ENCODE data around the gene ATP1B2. TPM values are rescaled to one million over a fixed set of nuclear protein-coding genes. Genes with fewer than 3 reads are reported as not detected.

ATP1B2 gene, protein sequence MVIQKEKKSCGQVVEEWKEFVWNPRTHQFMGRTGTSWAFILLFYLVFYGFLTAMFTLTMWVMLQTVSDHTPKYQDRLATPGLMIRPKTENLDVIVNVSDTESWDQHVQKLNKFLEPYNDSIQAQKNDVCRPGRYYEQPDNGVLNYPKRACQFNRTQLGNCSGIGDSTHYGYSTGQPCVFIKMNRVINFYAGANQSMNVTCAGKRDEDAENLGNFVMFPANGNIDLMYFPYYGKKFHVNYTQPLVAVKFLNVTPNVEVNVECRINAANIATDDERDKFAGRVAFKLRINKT
- total RNA-seq, result under 1 TPM in 2 of 5 donors, not detected in 3; 0.45 to 0.55 TPM
- under 1 TPM; 0.12 to 0.90 (median 0.76) TPM for polyA plus RNA-seq
- long read RNA-seq, donor 1, partial matches to known transcripts, result 0 of 3 reads
- long read RNA-seq, donor 1, other reads (novel, unspliced or antisense), result 0 of 3 reads
- long read RNA-seq, donor 2, partial matches to known transcripts, result 0 of 2 reads
- long read RNA-seq, donor 2, other reads (novel, unspliced or antisense), result 0 of 2 reads
- long read RNA-seq, donor 3, partial matches to known transcripts, result 0 of 2 reads
- long read RNA-seq, donor 3, other reads (novel, unspliced or antisense), result 0 of 2 reads
- long read RNA-seq, donor 4, result 0 reads
- long read RNA-seq, donor 5, partial matches to known transcripts, result 0 of 2 reads
- long read RNA-seq, donor 5, other reads (novel, unspliced or antisense), result 0 of 2 reads
- long read RNA-seq, donor 6, partial matches to known transcripts, result 0 of 3 reads
- long read RNA-seq, donor 6, other reads (novel, unspliced or antisense), result 0 of 3 reads
- long read RNA-seq, donor 7, partial matches to known transcripts, result 0 of 1 reads
- long read RNA-seq, donor 7, other reads (novel, unspliced or antisense), result 0 of 1 reads
- long read RNA-seq, donor 8, result 0 reads
- long read RNA-seq, donor 9, partial matches to known transcripts, result 10 of 13 reads
- long read RNA-seq, donor 9, other reads (novel, unspliced or antisense), result 0 of 13 reads
- long read RNA-seq, donor 10, partial matches to known transcripts, result 0 of 1 reads
- long read RNA-seq, donor 10, other reads (novel, unspliced or antisense), result 0 of 1 reads

DNA sequence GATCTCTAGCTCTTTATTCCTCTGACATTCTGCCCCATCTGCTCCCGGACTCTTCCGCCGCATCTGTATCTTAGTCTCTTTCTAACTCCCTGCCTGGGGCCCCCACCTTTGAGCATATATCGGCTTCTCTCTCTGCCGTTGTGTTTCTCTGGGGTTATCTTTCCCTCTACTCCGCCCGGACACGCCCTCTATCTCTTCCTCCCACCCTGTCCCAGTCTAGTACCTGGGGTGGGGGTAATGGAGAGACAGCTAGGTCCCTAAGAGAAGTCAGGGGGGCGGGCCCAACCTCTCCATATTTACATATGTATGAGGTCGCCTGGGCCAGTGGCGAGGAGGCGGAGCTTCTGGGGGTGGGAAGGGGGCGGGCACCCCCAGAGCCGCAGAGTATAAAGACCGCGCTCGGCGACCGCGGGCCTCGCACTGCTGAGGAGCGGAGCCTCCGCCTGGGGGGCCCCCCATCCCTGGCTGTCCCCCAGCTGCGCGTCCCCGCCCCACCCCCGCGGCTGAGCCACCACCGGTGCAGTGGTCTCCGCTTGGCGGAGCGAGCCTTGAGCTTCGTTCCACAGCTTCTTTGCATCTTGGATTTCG lies at the start of gene ATP1B2:
Gene ATP1B2 (plus strand): TSS at position 418 of the 588 bp plus-strand sequence. CDS start 593 bp downstream, outside the sequence.
- Histone ChIP-seq H3K36me3 (no peaks in the 10 kb centered on the region), H3K9me3 (no peaks in the 10 kb centered on the region), H3K4me1 (peaks cover 18 to 23% (median 20%) of the 10 kb centered on the region in 4 donors), H3K4me3 (peak within 1 kb of the TSS; percentile 45 to 67 (median 54)), H3K27me3 (peaks cover 0 to 52% (median 28%) of the 10 kb centered on the region in 3 donors), H3K27ac (peak within 1 kb of the TSS in 4 of 5 donors; percentile 3 to 80 (median 36))
- TF ChIP-seq, protein P1, sequence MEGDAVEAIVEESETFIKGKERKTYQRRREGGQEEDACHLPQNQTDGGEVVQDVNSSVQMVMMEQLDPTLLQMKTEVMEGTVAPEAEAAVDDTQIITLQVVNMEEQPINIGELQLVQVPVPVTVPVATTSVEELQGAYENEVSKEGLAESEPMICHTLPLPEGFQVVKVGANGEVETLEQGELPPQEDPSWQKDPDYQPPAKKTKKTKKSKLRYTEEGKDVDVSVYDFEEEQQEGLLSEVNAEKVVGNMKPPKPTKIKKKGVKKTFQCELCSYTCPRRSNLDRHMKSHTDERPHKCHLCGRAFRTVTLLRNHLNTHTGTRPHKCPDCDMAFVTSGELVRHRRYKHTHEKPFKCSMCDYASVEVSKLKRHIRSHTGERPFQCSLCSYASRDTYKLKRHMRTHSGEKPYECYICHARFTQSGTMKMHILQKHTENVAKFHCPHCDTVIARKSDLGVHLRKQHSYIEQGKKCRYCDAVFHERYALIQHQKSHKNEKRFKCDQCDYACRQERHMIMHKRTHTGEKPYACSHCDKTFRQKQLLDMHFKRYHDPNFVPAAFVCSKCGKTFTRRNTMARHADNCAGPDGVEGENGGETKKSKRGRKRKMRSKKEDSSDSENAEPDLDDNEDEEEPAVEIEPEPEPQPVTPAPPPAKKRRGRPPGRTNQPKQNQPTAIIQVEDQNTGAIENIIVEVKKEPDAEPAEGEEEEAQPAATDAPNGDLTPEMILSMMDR (IDR thresholded peaks at IDR 0.05), result no peak
- DNase-seq, result peak; percentile 72 to 91
- intact Hi-C loops (cut with DNase I; ENCODE audit: low total_unique reads), result no loop called here
- 0 to 2% (median 1%) methylated on average over 27 to 34 of the region's 34 CpGs for WGBS, 5 donors

DNA sequence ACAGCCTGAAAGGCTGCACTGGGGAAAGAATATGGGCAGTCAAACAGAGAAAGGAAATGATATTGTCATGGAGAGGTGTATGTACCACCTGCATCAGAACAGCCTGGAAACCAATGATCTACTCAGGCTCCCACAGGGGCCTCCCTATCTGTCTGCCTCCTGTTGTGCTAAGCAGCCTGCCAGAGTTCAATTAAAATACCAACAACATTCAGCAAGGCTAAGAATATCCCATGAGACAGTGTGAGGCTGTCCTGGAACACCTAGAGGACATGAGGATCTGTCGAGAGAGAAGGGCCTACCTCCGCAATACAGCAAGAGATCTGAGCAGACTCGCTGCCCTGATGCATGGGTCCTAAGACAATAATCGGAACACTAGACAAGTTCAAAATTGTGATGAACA lies 44.4 kb upstream of the ATP1B2 start:
- 95 to 98% (median 97%) methylated on average over 4 of the region's 4 CpGs for WGBS, 5 donors
- H3K4me3 ChIP-seq, result no peak overlapping the region
- intact Hi-C loops (cut with DNase I; ENCODE audit: low total_unique reads), result no loop called here

DNA sequence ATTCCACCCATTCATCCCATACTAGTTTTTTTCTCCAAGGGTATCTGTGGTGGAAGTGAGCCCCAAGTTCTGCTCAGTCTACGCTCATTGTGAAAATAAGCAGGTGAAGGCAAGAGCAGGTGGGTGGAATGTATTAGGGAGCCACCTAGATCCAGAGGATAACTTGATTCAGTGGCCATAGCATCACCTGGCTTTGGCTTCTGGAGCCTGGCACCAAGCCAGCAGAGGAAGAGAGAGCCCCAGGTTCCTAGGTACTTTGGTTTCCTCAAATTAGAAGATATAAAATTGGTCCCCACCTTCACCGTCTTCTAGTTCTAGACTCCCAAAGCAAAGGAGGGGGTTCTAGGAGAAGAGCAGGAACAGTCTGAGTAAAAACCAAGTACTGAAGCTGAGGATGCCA lies 40.1 kb upstream of the ATP1B2 start:
- Histone ChIP-seq H3K36me3 (peaks cover 7 to 22% (median 17%) of the 10 kb centered on the region in 4 donors), H3K27ac (no peak overlapping the region), H3K4me3 (no peak overlapping the region), H3K27me3 (no peaks in the 10 kb centered on the region), H3K9me3 (no peaks in the 10 kb centered on the region), H3K4me1 (peaks cover 24 to 54% (median 40%) of the 10 kb centered on the region in 4 donors)
- 94 to 100% (median 97%) methylated on average over 2 of the region's 2 CpGs for WGBS, 5 donors
- TF ChIP-seq POLR2A (IDR thresholded peaks at IDR 0.05), result no peak
- TF ChIP-seq POLR2AphosphoS5 (IDR thresholded peaks at IDR 0.05), result no peak
- TF ChIP-seq EP300 (IDR thresholded peaks at IDR 0.05), result no peak
- TF ChIP-seq, protein P1 (IDR thresholded peaks at IDR 0.05), result no peak
- intact Hi-C loops (cut with DNase I; ENCODE audit: low total_unique reads), result no loop called here
- DNase-seq, result no peak

More for the DNA sequence above, 44.4 kb upstream of the ATP1B2 start:
- no peaks in the 10 kb centered on the region for H3K27me3 ChIP-seq
- peaks cover 0 to 25% (median 7%) of the 10 kb centered on the region in 4 donors for H3K4me1 ChIP-seq
- no peaks in the 10 kb centered on the region for H3K9me3 ChIP-seq
- H3K27ac ChIP-seq, result no peak overlapping the region
- peaks cover 48 to 61% (median 58%) of the 10 kb centered on the region in 4 donors for H3K36me3 ChIP-seq
- no peak for TF ChIP-seq EP300 (IDR thresholded peaks at IDR 0.05)
- TF ChIP-seq, protein P1 (IDR thresholded peaks at IDR 0.05), result no peak
- TF ChIP-seq POLR2A (IDR thresholded peaks at IDR 0.05), result no peak
- no peak for TF ChIP-seq POLR2AphosphoS5 (IDR thresholded peaks at IDR 0.05)
- no peak for DNase-seq

Data from stomach (tissue), 19 donors.